HEK293T (cell line): ENCODE results near the gene CD44.

Source experiments
- CTCF ChIA-PET: fragments of 350-600 bp; formaldehyde crosslinking; extraction: SDS; loops from one replicate; lab custom pipeline; 2021; ENCODE audit warnings: antibody characterized with exemption, inconsistent platforms; lab: Yijun Ruan, JAX
- POLR2A ChIA-PET: fragments of 350-600 bp; formaldehyde crosslinking; extraction: SDS; loops from one replicate; lab custom pipeline; 2020; ENCODE audit warnings: antibody characterized with exemption, inconsistent platforms; lab: Yijun Ruan, JAX
- DNase-seq: peaks from one replicate; pipeline ENCODE4 v3.0.0; 2012; ENCODE audit warnings: mixed read lengths; ENCODE audit errors: extremely low spot score
- ARNT ChIP-seq: fragments of 450-650 bp; IDR thresholded peaks from 2 replicates; pipeline ENCODE4 v1.6.1; 2017; ENCODE audit warnings: mild to moderate bottlenecking
- BHLHE40 ChIP-seq: fragments of 450-650 bp; IDR thresholded peaks from 2 replicates; pipeline ENCODE4 v1.6.1; 2016; ENCODE audit warnings: mild to moderate bottlenecking, moderate library complexity, borderline replicate concordance
- CTBP1 ChIP-seq: fragments of 450-650 bp; IDR thresholded peaks from 2 replicates; pipeline ENCODE4 v1.6.1; 2016; ENCODE audit warnings: borderline replicate concordance
- ELF4 ChIP-seq: fragments of 450-650 bp; IDR thresholded peaks from 2 replicates; pipeline ENCODE4 v1.6.1; 2017; ENCODE audit warnings: antibody characterized with exemption
- FOXA1 ChIP-seq: fragments of 450-650 bp; IDR thresholded peaks from 2 replicates; pipeline ENCODE4 v1.6.1; 2016; ENCODE audit warnings: mild to moderate bottlenecking
- FOXK2 ChIP-seq: fragments of 450-650 bp; IDR thresholded peaks from 2 replicates; pipeline ENCODE4 v1.6.1; 2016; ENCODE audit warnings: mild to moderate bottlenecking
- FOXM1 ChIP-seq: fragments of 450-650 bp; IDR thresholded peaks from 2 replicates; pipeline ENCODE4 v1.6.1; 2017; ENCODE audit warnings: mild to moderate bottlenecking, borderline replicate concordance
- HDGF ChIP-seq: fragments of 450-650 bp; IDR thresholded peaks from 2 replicates; pipeline ENCODE4 v1.6.1; 2017; ENCODE audit warnings: antibody characterized with exemption, borderline replicate concordance
- L3MBTL2 ChIP-seq: fragments of 450-650 bp; conservative IDR thresholded peaks from 2 replicates; pipeline ENCODE4 v1.6.1; 2016; ENCODE audit warnings: mild to moderate bottlenecking
- LEF1 ChIP-seq: fragments of 450-650 bp; IDR thresholded peaks from 2 replicates; pipeline ENCODE4 v1.6.1; 2017; ENCODE audit warnings: mild to moderate bottlenecking, borderline replicate concordance
- NFRKB ChIP-seq: fragments of 450-650 bp; IDR thresholded peaks from 2 replicates; pipeline ENCODE4 v1.6.1; 2016; ENCODE audit warnings: mild to moderate bottlenecking, moderate library complexity
- SP1 ChIP-seq: fragments of 450-650 bp; IDR thresholded peaks from 2 replicates; pipeline ENCODE4 v1.6.1; 2017
- SUZ12 ChIP-seq: fragments of 450-650 bp; IDR thresholded peaks from 2 replicates; pipeline ENCODE4 v1.6.1; 2016; ENCODE audit warnings: mild to moderate bottlenecking
- TARDBP ChIP-seq: fragments of 450-650 bp; IDR thresholded peaks from 2 replicates; pipeline ENCODE4 v1.6.1; 2016
- ZNF384 ChIP-seq: fragments of 450-650 bp; IDR thresholded peaks from 2 replicates; pipeline ENCODE4 v1.6.1; 2016
- TF ChIP-seq, protein P1 (sequence below): fragments of 450-650 bp; IDR thresholded peaks from 2 replicates; pipeline ENCODE4 v1.6.1; 2016

CD44 gene

DNA sequence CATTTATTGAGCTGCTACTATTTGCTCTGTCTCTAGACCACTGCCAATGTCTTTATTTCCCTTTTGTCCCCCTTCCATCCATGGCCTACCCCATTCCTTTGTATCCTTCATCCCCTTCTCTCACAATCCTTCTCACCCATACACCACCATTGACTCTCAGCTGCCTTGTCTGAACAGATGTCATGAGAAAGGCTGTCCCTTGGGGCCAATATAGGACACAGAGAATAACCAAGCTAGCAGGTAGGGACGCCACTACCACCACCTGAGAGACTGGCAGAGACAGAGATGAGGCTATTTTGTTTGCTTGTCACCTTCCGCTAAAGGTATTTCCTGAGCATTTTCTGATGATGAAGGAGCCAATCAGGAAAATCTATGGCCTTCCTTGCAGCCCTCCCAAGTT is 138.9 kb downstream of the CD44 start:
- TF ChIP-seq ZNF384 (no peak), NFRKB (no peak), FOXA1 (no peak), LEF1 (no peak), SUZ12 (no peak), ELF4 (no peak), FOXM1 (no peak), HDGF (no peak), SP1 (no peak), BHLHE40 (no peak), ARNT (no peak), FOXK2 (no peak), L3MBTL2 (no peak), CTBP1 (no peak), TARDBP (no peak)
- TF ChIP-seq, protein P1, sequence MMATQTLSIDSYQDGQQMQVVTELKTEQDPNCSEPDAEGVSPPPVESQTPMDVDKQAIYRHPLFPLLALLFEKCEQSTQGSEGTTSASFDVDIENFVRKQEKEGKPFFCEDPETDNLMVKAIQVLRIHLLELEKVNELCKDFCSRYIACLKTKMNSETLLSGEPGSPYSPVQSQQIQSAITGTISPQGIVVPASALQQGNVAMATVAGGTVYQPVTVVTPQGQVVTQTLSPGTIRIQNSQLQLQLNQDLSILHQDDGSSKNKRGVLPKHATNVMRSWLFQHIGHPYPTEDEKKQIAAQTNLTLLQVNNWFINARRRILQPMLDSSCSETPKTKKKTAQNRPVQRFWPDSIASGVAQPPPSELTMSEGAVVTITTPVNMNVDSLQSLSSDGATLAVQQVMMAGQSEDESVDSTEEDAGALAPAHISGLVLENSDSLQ = no peak
- ChIA-PET POLR2A (no interaction called here), CTCF (no interaction called here)
- no peak for DNase-seq

DNA sequence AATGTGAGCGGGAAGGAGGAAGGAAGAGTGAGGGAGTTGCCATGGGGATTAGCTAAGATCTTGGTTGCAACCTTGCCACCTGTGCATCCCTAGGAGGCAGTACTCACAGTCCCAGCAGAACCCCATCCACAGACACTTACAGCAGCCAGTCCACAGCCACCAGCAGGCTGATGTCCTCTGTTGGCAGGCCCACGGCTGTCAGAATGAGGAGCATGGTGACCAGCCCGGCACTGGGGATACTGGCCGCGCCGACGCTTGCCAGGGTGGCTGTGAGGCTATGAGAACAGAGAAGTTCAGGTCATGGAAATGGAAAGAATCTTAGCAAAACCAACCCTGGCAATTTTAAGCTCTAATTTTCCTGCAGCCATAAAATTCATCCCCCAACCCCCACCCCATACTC is 141.8 kb downstream of the CD44 start:
- ChIA-PET CTCF (no interaction called here), POLR2A (no interaction called here)
- TF ChIP-seq ARNT = no peak
- DNase-seq = no peak

GRCh38 chr11:35281169-35281688 is 142.3 kb downstream of the CD44 start:
- DNase-seq = no peak
- TF ChIP-seq L3MBTL2 (no peak), SUZ12 (no peak), BHLHE40 (no peak), SP1 (no peak), ZNF384 (no peak), ELF4 (no peak)
- TF ChIP-seq, protein P1 = no peak
- POLR2A ChIA-PET = no interaction called here
- CTCF ChIA-PET = no interaction called here
